Activated CD8-positive, alpha-beta T cell treated with anti-CD3 and anti-CD28 coated beads for 36 hours (primary cell): ENCODE results near the gene MIA2. TPM values are rescaled to one million over a fixed set of nuclear protein-coding genes. Genes with fewer than 3 reads are reported as not detected.
"Not testable (repeated sequence)": the region's sequence is repeated elsewhere in the genome, so short reads cannot be mapped to it uniquely, and the experiment has no call there.

Experiments
- ATAC-seq: fragments of 200-7000 bp; cut with Tn5 transposase; one replicate; pipeline ENCODE4 v1.10.0; 2021; ENCODE audit warnings: mild to moderate bottlenecking, moderate library complexity
- CTCF ChIA-PET: fragments of 350-600 bp; sonication (Branson Sonifier 250); formaldehyde crosslinking; loops from one replicate; lab custom pipeline; 2021; ENCODE audit warnings: antibody characterized with exemption; lab: Charles Lee
- POLR2A ChIA-PET: fragments of 350-600 bp; sonication (Branson Sonifier 250); formaldehyde crosslinking; loops from one replicate; lab custom pipeline; 2021; ENCODE audit warnings: antibody characterized with exemption; lab: Charles Lee
- DNase-seq: peaks from one replicate; pipeline ENCODE4 v3.0.0-alpha.2; 2020
- H3K27ac Mint-ChIP-seq: one replicate; pipeline ENCODE4 v1.8.0; 2021; ENCODE audit warnings: mild to moderate bottlenecking, mixed read lengths
- H3K27me3 Mint-ChIP-seq: one replicate; pipeline ENCODE4 v1.8.0; 2021; ENCODE audit warnings: mixed read lengths
- H3K36me3 Mint-ChIP-seq: one replicate; pipeline ENCODE4 v1.8.0; 2021; ENCODE audit warnings: low read depth, mixed read lengths
- H3K4me1 Mint-ChIP-seq: one replicate; pipeline ENCODE4 v1.8.0; 2021; ENCODE audit warnings: low read depth, mixed read lengths
- H3K4me3 Mint-ChIP-seq: one replicate; pipeline ENCODE4 v1.8.0; 2021; ENCODE audit warnings: mild to moderate bottlenecking, moderate library complexity, mixed read lengths
- H3K9me3 Mint-ChIP-seq: one replicate; pipeline ENCODE4 v1.8.0; 2021; ENCODE audit warnings: mixed read lengths
- CTCF ChIP-seq: fragments of 200-600 bp; IDR thresholded peaks from one replicate; pipeline ENCODE4 v1.8.0; 2022; ENCODE audit warnings: antibody characterized with exemption, mild to moderate bottlenecking
- intact Hi-C: fragments of 100-400 bp; cut with micrococcal nuclease; formaldehyde crosslinking; loops from one replicate; pipeline ENCODE4 v1.10.0; 2022
- total RNA-seq, 2 experiments: library from RNA; stranded (reverse); gene quantifications; one replicate each; pipeline ENCODE4 v1.2.3, GENCODE V29; 2021

MIA2 gene
- total RNA-seq, 2 experiments from 2014 or later = 17.6 to 18.3 TPM

DNA sequence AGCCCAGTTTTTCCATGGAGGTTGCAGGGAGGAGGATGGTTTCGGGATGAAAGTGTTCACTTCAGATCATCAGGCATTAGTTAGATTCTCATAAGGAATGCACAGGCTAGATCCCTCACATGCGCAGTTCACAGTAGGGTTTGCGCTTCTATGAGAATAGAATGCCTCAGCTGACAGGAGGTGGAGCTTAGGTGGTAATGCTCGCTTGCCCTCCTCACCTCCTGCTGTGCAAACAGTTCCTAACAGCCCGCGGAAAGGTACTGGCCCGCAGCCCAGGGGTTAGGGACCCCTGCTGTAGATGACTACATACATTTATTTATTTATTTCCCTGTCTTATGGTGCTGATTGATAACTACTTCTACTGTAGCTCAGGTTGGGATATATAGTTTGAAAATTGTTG is 105.3 kb downstream of the MIA2 start:
- no peaks in the 10 kb centered on the region for H3K27me3 Mint-ChIP-seq
- peaks cover 3% of the 10 kb centered on the region for H3K9me3 Mint-ChIP-seq
- DNase-seq (no peak), ATAC-seq (no peak)
- H3K4me1 Mint-ChIP-seq = peaks cover 19% of the 10 kb centered on the region
- peaks cover 21% of the 10 kb centered on the region for H3K36me3 Mint-ChIP-seq
- TF ChIP-seq CTCF = no peak
- intact Hi-C loops = no loop called here
- H3K27ac Mint-ChIP-seq = no peak overlapping the region
- ChIA-PET POLR2A (interaction anchor here (0.6 to 0.8 kb wide), 2 partner anchors 11 to 169 kb away, joined by 3 read pairs; partner anchors contain the start of gene TRAPPC6B), CTCF (no interaction called here)
- no peak overlapping the region for H3K4me3 Mint-ChIP-seq

- ATAC-seq, H3K27me3 Mint-ChIP-seq, POLR2A ChIA-PET, DNase-seq, H3K9me3 Mint-ChIP-seq, CTCF ChIA-PET, H3K4me3 Mint-ChIP-seq: not testable (repeated sequence)
- H3K27ac Mint-ChIP-seq = peak overlapping the region; percentile 32
- intact Hi-C loops = loop anchor here (5.0 kb wide), 1 partner anchor 41 kb away; no protein-coding TSS in a partner anchor
- peaks cover 17% of the 10 kb centered on the region for H3K36me3 Mint-ChIP-seq
- H3K4me1 Mint-ChIP-seq = peaks cover 19% of the 10 kb centered on the region
These were observed 107.4 kb downstream of the MIA2 start for GRCh38 chr14:39341126-39341525.

DNA sequence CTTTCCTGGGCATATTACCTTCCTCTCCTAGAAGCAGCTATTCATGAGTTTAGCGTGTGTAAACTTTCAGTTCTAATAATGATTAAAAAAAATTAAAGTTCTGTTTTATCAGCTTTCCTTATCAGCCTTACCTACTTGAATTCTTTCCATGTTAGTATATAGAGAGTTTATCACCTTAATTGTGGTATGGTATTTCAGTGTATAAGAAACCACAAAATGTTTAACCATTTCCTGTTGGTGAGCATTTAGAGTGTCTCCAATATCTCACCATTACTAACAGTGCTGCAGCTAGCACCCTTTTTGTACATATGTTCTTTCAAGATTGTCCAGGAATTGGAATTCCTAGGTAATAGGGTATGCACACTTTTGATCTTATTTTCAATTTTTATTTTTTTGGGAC is 109.1 kb downstream of the MIA2 start:
- Mint-ChIP-seq H3K36me3 (peaks cover 21% of the 10 kb centered on the region), H3K4me1 (peaks cover 19% of the 10 kb centered on the region), H3K27ac (no peak overlapping the region), H3K27me3 (no peaks in the 10 kb centered on the region), H3K4me3 (no peak overlapping the region), H3K9me3 (peaks cover 3% of the 10 kb centered on the region)
- ChIA-PET CTCF (interaction anchor here (0.7 to 1.5 kb wide), 2 partner anchors 89 to 112 kb away, joined by 3 read pairs; partner anchors contain the start of gene FBXO33), POLR2A (no interaction called here)
- intact Hi-C loops = loop anchor here (5.0 kb wide), 1 partner anchor 40 kb away; no protein-coding TSS in a partner anchor
- no peak for TF ChIP-seq CTCF
- ATAC-seq (peak; percentile 90), DNase-seq (no peak)

- no peak overlapping the region for H3K27ac Mint-ChIP-seq
- no peak overlapping the region for H3K4me3 Mint-ChIP-seq
- H3K36me3 Mint-ChIP-seq = peaks cover 22% of the 10 kb centered on the region
- ATAC-seq (no peak), DNase-seq (no peak)
- intact Hi-C loops = loop anchor here (5.0 kb wide), 1 partner anchor 39 kb away; no protein-coding TSS in a partner anchor
- ChIA-PET POLR2A (interaction anchor here (0.8 kb wide), 1 partner anchor 18 kb away, joined by 3 read pairs; no protein-coding TSS in a partner anchor), CTCF (interaction anchor here (0.7 to 1.5 kb wide), 3 partner anchors 70 to 112 kb away, joined by 3 read pairs; partner anchors contain the start of gene FBXO33)
- no peaks in the 10 kb centered on the region for H3K27me3 Mint-ChIP-seq
- H3K4me1 Mint-ChIP-seq = peaks cover 21% of the 10 kb centered on the region
- H3K9me3 Mint-ChIP-seq = peaks cover 3% of the 10 kb centered on the region
- no peak for TF ChIP-seq CTCF
These were observed 109.9 kb downstream of the MIA2 start for GRCh38 chr14:39343614-39344013.

DNA sequence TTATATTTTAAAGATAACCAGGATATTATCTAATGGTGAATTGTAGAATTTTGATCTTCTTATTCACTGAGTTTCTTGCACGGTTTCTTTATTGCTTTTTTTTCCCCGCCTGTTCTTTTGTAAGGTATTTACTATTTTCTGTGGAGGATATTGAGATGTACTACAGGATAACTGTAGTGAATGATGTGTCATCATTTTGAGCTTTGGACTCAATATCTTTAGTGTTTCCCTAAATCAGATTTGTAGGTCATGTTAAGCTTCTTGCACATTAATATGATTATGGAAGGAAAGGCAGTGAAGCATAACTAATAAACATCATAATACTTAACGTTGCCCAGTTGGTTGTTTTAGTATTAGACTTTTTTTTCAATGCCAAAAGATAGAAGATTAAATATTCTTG is 117.2 kb downstream of the MIA2 start:
- ChIA-PET POLR2A (no interaction called here), CTCF (no interaction called here)
- TF ChIP-seq CTCF = no peak
- no peak overlapping the region for H3K27ac Mint-ChIP-seq
- peaks cover 56% of the 10 kb centered on the region for H3K36me3 Mint-ChIP-seq
- no peak overlapping the region for H3K4me3 Mint-ChIP-seq
- intact Hi-C loops = no loop called here
- ATAC-seq = no peak
- no peak for DNase-seq
- H3K4me1 Mint-ChIP-seq = peaks cover 11% of the 10 kb centered on the region
- no peaks in the 10 kb centered on the region for H3K27me3 Mint-ChIP-seq
- H3K9me3 Mint-ChIP-seq = peaks cover 12% of the 10 kb centered on the region
